HG03135 (cell line): ENCODE measurements around the gene FTO.

Experiments used
- ATAC-seq: cut with Tn5 transposase; IDR thresholded peaks from one replicate; pipeline ENCODE4 v1.9.1; 2021; ENCODE audit warnings: mild to moderate bottlenecking, moderate library complexity; ENCODE audit not compliant: unreplicated experiment

Gene FTO

DNA sequence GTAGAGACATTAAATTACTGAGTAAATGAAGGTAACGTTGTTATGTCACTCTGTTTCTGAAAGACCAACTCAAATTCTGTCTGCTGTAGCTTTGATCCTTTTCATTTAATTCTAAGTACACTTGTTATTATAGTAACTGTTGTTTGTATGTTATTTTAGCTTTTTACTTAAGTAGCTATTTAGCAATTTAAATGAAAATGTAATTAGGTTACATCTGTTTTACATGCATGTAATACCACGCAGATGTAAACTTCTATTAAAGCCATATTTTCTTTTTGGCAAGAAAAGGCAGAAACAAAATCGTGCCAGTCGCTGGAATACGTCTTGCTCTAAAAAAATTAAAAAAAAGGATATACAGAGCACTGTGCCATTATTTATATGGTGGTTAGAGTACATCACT, 282.8 kb downstream of the FTO start:
- no peak for ATAC-seq

DNA sequence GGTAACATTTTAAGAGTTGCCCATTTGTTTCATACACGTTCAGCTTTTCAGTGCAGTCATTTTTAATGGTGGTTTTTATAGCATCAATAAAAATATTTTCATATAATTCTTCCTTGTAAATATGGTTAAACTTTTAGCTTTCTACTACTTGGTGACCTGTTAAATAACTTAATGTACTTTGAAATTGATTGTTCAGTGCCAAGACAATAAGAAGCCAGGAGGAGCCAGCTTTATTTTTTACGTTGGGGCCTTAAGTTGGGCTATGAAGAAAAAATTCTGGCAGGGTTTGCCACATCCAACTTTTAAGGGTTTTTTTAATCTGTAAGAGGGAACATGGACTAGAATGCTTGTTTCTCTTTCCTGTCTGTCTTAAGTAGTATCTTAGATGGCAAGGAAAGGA, 284.2 kb downstream of the FTO start:
- ATAC-seq, result no peak

DNA sequence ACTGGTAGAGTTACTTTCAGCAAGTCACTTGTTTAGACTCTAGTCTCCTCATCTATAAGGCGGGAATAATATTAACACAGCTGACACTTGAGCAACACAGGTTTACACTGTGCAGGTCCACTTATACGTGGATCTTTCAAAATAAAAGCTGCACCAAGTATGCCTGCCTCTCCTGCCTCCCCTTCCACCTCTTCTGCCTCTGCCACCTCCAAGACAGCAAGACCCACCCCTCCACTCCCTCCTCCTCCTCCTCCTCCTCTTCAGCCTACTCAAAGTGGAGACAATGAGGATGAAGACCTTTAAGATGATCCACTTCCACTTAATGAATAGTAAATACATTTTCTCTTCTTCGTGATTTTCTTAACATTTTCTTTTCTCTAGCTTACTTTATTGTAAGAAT, 285.6 kb downstream of the FTO start:
- ATAC-seq, result no peak

DNA sequence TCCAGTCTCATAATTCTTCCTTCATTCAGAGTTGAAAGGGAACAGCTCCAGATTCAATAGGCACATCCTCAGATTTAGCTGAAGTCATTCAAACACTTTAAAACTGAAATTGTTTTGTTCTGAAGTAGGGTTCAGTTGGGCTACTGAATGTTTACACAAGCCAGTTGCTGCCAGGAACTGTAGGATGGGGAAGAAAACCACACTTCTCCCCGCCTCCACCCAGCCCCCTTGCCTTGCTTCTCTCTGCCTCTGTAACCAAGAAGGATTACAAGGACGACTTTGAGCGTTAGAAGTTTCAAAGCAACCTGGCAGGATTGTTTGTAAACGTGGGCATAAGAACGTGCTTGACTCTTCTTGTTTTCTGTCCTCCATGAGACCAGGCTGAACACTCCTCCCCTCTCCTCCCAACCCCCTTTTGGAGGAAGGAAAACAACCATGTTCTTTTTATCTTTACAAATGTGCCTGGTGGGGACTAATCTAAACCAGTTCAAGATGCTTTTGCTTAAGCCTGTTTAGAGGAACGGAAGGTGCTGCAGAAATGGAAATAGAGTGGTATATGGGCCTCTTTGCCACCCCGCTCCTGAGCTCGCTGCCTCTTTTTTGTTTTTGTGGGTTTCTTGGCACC, 287.9 kb downstream of the FTO start:
- ATAC-seq, result no peak

DNA sequence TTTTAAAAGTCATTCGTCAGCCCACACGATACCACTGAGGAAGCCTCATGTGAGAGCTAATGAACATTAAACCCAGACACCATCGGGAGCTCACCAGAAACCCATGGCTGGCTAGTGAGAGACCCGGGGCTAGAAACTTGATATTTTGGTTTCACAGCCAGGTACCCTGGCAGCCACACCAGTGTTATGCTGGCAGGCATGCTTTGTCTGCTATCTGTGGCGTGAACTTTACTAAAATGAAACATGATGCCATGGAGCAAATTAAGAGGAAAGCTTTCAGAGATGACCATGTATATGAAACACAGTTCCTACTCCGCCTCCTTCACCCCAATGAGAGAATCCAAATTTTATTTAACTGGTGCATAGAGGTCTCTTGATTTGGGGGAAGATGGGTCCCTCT, 291.4 kb downstream of the FTO start:
- no peak for ATAC-seq

DNA sequence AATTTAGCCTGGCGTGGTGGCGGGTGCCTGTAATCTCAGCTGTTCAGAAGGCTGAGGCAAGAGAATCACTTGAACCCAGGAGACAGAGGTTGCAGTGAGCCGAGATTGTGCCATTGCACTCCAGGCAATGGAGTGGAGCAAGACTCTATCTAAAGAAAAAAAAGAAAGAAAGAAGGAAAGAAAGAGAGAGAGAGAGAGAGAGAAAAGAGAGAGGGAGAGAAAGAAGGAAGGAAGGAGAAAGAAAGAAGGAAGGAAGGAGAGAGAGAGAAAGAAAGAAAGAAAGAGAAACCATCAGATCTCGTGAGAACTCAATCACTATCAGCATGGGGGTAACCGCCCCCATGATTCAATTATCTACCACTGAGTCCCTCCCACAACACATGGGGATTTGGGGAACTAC, 293.0 kb downstream of the FTO start:
- ATAC-seq, result no peak

DNA sequence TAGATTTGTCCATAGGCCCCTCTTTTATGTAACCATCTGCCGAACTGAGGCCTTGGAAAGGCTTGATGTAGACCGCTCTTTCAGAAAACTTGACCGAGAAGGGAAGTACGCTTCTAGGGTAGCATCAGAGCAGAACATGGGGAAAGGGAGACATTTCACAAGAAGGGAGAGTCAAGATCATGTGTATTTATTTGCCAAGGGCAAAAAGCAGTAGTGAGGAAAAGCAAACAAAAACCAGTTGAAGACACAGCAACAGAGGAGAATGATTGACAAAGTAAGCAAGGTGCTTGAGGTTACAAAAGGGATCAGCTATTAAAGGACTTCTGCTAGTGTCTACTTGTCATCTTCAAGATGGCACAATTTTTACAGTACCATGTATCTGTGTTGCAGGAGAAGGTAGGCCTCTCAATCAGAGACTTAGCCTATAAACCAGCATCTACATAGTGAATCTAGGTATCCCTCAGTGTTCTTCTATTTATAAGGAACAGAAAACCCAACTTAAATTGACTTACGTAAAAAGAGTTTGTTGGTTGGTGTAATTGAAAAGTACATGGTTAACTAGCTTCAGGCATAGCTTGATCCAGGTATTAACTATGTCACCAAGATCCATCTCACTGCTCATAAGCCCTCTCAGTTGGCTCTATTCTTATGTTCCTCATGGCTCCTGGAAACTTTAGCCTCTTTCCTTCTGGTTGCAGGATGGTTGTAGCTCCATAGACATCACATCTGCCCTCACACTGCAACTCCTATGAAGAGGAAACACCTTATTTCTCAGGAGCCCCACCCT, 294.3 kb downstream of the FTO start:
- ATAC-seq, result no peak

DNA sequence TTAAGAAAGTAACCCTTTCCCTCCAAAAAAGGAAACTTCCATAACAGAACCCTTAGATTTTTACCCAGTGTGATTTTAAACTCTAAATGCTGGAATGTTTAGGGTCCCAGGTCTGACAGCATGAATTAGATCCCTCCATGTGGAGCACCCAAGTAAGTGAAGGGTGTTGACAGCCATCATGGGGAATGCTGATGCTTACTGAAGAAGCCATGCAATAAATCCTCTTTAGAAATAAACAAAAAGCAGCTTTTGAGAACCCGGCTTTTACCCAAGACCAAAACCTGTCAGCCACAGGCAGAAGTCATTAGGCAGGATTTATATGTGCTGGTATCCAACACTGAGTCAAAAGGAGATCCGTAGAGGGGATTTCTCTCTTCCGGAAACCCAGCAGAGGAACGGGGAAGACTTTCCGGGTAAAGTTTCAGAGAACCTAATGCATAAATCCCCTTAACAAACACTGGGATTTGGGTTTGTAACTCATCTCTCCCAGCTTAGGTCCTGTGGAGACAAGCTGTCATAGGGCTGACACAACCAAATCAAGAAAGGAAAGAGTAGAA, 295.1 kb downstream of the FTO start:
- no peak for ATAC-seq

DNA sequence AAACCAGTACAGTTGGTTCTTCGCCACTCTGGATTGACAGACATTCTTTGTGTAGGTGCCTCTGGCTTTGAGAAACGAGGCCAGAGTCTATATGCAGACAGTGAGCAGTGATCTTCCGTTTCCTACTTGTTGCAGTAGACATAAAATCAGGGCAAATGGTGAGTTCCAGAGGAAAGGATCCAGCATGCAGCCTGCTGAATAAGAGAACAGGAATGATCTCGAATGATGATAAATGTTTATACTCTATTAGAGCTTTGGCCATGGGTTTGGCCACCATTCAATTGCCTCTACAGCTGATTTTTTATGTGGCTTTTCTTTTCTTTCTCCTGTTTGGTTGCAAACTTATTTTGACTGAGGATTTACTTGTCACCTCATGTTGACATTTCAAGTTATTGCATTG, 295.9 kb downstream of the FTO start:
- ATAC-seq, result no peak

DNA sequence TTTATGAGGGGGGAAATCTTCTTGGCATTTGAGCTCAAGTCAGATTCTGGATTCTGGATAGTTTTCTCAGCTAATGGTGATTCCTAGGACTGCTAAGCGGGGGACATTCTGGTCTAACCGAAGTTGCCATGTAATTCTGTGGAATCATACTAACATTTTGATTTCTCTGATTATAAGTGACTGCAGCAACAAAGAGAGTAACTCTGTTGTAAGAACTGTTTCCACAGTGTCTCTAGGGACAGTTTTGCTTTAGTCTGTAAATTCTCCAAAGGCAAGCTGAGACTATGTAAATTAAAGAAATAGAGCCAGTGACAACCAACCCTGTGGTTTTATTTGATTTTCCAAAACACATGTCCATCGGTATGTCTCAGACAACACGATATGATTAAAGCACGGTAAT, 296.4 kb downstream of the FTO start:
- no peak for ATAC-seq

DNA sequence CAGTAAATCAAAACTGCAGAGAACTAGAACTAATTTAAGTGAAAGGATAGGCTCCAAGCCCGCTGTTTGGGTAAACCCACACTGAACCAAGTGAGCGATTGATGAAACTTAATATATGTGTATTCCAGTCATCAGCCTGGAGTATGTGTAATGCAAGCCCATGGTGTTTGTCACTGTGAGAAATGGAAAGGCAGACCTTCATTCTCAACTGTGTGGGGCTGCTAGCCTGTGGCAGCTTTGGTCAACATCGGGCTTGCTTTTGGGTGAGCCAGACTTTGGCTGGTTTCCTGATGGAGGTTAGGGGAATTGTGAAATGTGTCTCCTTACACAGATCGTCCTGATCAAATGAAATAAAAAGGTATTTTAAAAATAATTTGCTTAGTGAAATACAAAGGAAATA, 302.7 kb downstream of the FTO start:
- ATAC-seq, result no peak

DNA sequence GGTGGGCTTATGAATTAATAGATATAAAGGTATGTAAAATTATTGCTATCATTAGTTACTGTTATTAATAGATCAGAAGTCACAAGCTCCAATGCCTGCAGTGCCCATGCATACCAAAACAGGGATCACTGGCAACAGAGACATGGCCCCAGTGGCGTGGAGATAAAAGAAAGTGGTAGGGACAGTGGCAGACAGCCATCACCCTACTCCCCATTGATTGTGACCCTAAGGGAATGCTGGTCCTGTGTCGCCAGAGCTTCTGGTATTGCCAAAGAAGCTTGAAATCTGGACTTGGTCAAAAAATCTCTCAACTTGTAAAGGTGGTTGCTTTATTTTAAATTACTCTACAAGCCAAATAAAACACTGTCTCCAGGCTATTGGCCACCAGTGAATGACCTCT, 303.5 kb downstream of the FTO start:
- ATAC-seq, result no peak

DNA sequence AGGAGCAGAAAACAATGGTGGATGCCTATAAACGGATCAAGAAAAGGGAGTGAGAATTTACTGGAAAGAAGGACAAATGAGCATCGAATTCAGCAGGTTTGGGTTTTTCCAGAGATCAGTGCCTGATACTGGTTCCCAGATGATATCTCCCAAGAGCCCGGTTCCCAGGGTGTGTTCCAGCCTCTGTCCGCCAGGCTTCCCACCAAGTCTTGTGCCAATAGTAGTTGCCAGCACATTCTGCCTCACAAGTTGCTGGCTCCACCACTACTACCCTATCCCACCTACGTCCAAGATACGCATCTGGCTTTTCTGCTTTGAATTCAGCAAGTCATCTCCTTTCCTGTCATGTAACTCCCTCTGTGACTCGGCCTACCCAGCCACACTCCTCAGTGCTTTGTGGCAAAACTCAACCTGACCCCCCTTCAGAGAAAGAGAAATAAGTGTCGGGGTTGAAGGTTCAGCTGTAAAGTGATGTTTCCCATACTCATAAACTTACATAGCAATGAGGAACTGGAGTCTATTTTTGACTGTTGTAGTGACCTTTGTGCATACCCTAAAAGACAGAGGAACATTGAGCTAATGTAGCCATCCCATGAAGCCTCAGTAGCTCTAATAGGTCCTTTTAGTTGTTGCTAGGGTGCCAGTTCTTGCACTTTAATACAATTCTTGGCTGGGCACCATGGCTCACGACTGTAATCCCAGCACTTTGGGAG, 305.7 kb downstream of the FTO start:
- ATAC-seq, result no peak

DNA sequence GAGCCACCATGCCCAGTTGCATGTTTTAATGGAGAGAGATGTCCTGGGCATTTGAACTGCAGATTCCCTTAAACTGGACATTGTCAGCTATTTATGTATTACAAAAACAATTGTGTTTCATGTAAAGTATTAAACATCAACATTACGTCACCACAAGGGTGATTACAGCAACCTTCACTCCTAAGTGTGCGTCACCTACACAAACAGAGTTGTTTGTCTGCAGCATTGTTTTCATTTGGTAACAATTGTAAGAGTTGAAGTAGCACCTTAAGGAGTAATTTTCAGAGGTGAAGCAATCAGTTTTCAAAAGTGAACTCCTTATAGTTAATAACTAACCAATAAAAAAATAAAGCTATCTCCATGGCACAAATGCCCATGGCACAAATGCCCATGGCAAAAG, 311.2 kb downstream of the FTO start:
- no peak for ATAC-seq

DNA sequence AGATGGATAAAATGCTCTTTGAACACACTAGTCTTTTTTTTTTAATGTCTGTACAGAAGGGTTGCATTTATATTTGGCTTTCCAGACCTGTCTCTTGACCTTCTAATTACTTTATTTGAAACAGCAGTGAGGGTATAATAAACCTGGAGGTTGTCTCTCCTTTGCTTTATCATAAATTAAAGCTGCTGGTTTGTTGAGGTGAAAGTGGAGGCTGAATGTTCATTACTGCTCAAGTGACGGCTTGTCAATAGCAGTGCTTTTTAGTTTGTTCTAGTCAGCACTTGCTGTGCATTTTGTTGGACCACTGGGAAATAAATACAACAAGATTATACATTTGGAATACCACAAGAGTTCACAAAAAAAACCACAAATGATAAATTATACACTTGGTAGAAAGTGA, 318.4 kb downstream of the FTO start:
- ATAC-seq, result no peak

DNA sequence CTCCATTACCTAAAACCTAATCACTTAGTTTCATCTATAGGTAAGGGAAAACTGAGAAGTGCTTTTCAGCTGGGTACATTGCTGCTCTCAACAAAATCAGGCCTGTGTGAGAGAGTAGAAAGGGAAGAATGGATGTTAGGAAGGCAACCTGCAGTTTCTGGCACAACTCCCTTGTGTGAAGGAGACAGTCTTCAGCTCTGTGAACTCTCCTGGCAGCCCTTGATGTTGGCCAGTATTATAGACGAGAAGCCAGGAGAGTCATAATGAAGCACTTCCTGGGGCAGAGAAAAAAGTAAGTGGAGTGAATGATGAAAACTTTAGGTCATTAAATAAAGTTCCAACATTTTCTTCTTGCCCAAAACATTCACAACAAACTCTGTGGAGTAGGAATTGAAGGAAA, 322.5 kb downstream of the FTO start:
- ATAC-seq, result no peak

DNA sequence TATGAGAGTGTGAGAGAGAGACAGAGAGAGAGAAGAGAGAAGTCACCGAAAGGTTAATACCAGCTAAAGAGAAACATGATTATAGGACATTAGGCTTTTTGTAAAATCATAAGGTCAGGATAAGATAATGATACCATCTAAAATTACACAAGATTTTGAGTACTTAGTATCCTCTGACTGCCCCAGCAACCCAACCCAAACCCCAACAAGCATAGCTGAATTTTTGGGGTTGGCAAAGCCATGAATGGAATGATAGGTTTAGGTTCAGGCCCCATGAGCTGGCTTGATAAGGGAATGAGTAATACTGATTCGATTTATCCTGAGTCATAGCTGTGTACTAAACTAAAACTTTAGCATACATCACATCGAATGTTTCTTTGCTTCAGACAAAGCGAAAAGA, 323.1 kb downstream of the FTO start:
- ATAC-seq, result no peak

DNA sequence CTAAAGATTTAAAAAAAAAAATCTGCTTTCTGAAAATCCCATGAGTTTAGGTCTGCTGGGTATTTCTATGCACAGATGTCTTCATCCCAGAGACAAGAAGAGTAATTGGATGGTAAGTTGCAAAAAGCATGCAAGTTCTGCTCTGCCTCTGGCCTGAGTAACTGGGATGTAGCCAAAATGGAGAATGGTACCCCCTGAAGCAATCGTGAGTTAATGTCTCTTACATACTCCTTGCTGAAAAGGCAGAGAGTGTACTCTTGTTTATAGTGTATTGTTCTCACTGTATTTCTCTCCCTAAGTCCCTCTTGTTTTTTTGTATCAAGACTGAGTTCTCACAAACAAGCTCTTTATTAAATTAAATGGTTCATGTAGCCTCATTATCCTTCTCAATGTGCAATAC, 323.6 kb downstream of the FTO start:
- ATAC-seq, result no peak

DNA sequence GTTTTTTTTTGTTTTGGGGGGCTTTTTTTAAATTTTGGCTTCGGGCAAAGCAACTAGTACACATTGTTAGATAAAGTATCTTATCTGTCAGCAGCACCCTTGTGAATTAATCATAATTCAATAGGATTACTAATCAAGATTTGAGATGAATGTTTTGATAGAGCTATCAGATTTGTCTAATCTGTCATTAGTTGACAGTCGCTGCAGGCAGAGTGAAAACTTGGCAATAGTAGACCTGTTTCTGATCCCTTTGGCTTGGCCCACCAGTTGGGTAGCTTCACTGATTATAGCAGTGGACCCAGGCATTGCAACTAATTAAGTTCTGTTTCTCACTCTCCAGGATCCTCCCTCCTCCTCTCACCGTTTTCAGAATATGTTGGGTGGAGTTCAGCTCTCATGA, 324.0 kb downstream of the FTO start:
- ATAC-seq, result no peak

DNA sequence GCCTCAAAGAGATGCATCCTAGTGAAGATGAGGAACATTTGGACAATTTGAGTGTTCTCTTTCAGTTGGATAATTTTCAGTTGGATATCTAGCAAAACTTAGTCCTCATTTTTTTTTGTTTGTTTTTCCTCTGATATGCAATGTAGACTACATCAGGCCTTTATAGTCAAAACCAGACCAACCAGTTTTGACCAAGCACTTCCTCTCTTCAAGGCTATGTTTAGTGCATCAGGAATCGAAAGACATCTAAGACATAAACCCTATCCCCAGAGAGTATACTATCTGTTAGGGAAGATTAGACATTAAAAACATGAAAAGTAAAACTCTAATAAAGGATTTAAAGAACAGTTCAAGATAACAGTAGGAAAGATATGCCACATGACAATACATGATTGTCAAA, 326.5 kb downstream of the FTO start:
- no peak for ATAC-seq

DNA sequence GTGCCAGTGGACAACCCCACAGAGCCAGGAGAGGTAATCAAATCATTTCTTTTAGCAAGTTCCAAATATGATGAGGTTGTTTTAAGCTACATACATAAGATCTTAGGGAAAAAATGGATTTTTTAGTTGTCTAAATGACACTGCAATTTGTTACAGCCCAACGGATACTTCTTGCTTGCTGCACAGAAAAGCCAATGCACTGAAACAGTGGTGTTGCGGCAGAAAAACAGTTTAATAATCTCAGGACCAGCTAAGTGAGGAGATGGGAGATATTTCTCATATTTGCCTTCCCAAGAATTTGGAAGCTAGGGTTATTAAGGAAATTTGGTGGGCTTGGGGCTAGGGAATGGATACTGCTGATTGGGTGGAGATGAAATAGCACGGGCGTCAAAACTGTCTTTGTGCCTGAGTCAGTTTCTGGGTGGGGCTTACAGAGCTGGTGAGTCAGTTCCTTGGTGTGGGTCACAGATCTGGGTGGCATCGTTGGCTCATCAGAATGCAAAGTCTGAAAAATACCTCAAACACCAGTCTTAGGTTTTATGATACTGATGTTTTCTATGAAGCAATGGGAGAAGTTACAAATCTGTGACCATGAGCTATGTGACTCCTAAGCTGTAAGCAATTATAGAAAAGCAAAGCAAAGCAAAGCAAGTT, 327.3 kb downstream of the FTO start:
- no peak for ATAC-seq
